Prostate gland (tissue), 2 donors: ENCODE measurements around the gene TCERG1L.

ENCODE experiments used
- CTCF ChIP-seq, 4 experiments: fragments of 200-600 bp in 2 of 4; fragments of 450-650 bp in 2 of 4; sonication (generic) in 2 of 4; IDR thresholded peaks; 1 replicate in 3 of 4; 2 replicates in 1 of 4; pipeline ENCODE4 v1.5.1; 2016 to 2019; ENCODE audit warnings: antibody characterized with exemption in 4 of 4, mild to moderate bottlenecking in 2 of 4, moderate library complexity in 2 of 4
- POLR2AphosphoS5 ChIP-seq: sonication (generic); formaldehyde crosslinking; IDR thresholded peaks from one replicate; pipeline ENCODE4 v1.6.1; 2017; ENCODE audit warnings: antibody characterized with exemption

GRCh38 chr10:131112691-131113090 lies 198.8 kb downstream of the TCERG1L start:
- TF ChIP-seq CTCF (IDR thresholded peaks at IDR 0.05) (no peak), POLR2AphosphoS5 (no peak)
